HG03439 (cell line): ENCODE data around the gene C1QL1.
"Not testable (repeated sequence)": the region's sequence is repeated elsewhere in the genome, so short reads cannot be mapped to it uniquely, and the experiment has no call there.

Source experiments
- ATAC-seq: cut with Tn5 transposase; IDR thresholded peaks from one replicate; pipeline ENCODE4 v1.9.1; 2021; ENCODE audit warnings: mild to moderate bottlenecking, moderate library complexity; ENCODE audit not compliant: unreplicated experiment

Gene C1QL1

DNA sequence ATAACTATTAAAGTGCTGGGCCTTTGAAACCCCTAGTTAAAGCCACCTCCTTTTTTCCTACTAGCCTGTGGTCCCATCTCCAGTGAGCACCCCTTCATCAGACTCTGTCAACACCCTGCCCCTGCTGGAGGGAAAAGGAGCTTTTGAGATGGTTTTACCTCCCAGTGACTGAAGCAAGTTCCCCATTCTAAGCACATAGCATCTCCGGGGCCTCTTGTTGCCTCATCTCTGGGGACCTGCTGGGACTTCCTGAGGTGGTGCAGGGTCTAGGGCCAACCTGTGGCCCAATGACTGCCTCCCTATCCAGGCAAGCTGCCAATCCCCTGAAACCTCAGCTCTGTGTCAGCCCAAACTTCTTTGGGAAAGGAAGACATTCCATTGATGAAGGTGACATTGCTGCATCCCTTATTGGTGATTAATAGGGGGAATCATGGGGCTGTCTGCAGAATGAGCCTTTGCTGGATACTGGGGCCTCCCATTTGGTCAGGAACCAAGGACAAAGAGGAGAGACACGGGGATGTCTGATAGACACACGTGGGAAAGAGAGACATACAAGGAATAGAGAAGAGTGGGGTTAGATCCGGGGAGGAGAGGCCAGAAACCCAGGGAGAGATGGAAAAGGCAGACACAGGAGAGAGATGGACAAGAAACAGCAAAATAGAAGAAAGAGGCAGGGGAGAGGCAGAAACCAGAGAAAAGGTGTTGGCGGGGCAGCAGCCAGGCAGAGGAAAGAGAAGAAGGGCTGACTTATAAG, 2.4 kb downstream of the C1QL1 start:
- no peak for ATAC-seq

DNA sequence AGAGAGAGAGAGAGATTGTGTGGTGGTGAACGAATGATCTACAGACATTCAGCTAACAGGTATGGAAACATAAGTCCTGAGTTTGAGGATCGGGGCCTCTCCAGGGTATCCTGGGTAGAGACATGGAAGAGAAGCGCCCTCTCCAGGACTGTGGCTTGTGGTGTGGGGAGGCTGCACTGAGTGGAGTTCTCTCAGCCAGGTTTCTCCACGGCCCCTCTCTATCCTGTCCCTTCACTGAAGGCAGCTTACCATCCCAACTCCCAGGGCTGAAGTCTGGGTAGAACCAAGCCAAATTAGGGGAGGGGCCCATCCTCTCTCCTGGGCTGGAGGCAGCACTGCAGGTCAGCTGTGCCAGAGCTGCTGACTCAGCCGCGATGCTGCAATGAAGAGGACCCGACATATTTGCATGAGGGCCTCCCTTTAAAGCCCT, 6.2 kb downstream of the C1QL1 start:
- ATAC-seq, result no peak

DNA sequence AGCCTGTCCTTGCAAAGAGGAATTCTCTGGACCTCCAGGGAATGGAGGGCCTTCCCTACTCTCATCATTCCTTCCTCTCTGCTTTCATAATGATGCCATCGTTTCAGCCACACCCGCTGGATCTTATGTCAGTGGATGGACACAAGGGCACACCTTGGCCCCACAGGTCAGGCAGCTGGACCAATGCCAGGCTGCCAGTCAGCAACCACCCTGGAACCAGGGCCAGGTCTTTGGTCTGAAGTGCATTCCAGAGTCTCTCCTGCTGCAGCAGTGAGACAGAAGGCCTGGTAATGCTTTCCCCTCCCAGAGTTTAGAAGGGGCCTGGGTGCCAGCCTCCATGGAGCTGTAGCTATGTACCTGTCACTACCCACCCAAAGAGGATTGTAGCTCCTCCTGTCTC, 7.4 kb downstream of the C1QL1 start:
- ATAC-seq, result no peak

DNA sequence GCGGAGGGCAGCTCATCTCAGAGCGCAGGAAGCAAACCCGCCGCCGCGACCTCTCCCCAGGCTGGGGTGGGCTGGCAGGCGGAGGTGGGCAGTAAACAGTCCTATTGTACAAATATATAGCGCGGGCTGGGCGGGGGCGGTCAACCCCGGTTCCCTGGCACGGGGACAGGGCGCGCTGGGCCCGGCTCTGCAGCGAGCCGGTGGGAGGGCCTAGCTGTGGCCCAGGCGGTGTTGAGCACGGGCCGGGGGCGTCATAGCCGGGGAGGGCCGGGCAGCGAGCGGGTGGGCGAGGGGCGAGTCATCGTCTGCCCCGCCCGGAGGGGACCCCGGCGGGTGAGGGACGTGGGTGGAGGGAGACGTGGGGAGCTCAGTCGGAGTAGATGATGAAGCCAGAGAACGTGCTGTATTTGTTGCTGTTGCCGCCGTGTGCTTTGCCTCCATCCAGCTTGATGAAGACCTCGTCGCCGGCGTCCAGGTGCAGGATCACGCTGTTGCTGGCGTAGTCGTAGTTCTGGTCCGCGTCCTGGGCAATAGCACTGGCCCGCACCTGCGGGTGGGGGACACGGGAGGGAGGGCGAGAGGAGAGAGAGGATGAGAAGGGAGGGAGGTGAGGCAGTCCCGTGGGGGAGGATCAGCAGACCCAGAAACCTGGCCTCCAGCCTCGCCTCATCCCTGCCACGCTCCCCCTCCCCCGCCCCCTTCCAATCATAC, 8.1 kb downstream of the C1QL1 start:
- no peak for ATAC-seq

DNA sequence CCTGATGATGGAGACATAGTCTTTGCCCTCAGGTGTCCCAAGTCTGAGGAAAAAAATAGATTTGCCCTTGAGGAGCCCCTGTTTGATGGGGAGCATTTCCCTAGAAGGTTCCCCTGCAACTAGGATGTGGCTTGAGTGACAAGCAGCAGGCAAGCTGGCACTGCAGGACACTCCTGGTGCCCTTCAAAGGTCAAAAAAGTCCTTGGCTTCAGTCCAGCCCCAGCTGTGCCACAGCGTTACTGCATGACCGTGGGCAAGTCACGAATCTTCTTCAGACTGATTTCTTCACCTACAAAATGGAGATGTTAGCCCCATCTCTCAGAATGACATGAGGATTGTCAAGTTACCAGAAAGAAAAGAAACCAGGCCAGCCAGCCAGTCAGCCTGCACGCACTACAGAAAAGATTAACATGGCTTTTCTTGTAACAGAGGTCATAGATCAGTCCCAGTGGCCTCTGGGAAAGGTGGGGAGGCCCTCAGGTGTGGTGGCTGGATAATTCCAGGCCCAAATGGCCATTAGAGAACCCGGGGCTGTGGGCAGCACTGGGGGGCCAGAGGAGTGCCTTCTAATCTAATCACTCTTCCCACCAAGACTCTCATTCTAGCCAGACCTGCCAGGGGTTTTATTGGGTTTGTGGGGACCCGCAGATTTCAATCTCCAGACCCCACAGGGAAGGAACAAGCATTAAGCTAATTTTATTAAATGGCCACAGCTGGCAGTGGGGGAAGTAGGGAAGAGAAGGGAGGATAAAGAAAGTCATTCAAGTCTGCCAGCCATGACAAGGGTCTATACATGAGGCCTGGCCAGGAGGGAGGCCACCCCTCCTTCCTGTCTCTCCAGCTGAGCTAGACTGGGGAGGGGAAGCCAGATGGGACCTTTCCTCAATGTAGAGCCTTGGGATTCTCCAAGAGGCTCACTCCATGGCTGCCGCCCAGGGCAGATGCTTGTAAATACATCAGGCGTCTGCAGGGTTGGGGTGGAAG, 10.8 kb downstream of the C1QL1 start:
- no peak for ATAC-seq

DNA sequence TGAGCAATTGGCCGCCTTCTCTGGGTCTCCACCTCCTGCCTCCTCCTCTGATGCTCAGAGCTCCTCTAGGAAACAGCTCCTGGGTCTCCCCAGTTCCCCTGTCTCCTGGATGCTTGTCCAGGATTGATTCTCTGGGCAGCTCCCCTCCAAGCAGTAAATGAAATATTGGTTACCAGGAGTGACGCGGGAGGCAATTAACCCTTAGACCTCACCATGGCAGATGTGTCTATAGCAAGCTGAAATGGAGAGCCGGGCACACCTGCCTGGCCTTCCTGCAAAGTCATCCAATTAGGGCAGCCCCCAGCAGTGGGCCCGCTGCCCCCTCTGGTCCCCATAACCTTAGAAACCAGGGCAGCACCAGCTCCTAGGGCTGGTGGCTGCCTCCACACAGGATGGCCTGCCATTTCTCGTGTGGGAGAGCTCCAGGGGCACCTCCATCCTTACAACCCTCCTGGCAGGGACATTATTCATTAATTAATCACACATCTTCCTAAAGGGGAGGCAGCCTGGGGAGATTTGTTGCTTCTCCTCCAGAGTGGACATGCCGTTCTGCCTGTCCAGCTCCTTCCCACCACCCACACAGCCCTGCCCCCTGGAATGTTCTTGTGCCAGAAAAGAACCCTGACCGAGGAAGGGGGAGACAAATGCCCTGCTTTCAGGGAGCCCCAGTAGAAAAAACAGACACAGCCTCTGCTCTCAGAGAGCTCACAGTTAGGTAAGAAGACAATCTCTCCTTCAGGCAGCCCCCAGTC, 12.3 kb downstream of the C1QL1 start:
- ATAC-seq, result no peak

DNA sequence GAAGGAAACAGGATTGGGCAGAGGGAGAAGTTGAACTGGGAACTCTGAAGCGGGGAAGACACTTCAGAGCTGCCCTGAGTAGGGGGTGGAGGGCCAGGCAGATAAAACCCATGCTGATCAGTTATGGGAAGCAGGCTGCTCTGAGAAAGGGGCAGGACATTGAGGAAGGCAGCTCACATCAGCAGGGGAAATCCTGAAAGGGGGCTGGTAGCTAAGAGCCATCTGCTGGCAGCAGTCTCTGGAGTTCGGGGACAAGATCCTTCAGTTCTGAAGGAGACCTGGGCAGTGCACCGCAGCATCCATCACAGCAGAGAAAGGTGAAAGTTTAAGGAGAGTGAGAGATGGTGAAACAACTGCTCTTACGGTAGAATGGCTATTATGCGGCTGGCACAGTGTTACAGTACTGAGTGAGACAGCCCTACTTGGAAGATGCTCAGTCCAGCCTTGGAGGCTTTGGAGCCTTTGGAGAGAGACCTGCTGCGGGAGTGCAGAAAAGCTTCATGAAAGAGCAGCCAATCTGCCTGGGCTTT, 15.1 kb downstream of the C1QL1 start:
- ATAC-seq, result no peak

DNA sequence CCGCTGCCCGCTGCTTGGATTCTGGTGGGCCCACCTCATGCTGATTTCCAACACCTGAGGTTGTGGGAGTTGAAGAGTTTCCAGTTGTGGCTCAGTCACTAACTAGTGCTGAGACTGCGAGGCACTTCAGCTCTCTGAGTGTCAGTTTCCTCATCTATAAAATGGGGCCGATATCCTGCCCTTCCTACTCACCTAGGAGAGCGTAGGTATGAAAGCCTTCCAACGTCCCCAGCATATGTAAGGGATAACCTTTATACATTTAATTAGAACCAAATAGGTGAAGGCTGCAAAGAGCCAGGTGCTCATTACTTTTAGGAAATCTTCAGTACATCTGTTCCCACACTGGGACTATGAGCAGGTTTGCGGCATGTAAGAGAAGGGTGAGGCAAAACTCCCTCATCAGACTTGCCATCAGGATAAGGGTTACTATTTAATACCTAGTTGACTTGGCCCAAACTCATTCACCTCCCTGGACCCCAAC, 19.7 kb downstream of the C1QL1 start:
- ATAC-seq, result no peak

DNA sequence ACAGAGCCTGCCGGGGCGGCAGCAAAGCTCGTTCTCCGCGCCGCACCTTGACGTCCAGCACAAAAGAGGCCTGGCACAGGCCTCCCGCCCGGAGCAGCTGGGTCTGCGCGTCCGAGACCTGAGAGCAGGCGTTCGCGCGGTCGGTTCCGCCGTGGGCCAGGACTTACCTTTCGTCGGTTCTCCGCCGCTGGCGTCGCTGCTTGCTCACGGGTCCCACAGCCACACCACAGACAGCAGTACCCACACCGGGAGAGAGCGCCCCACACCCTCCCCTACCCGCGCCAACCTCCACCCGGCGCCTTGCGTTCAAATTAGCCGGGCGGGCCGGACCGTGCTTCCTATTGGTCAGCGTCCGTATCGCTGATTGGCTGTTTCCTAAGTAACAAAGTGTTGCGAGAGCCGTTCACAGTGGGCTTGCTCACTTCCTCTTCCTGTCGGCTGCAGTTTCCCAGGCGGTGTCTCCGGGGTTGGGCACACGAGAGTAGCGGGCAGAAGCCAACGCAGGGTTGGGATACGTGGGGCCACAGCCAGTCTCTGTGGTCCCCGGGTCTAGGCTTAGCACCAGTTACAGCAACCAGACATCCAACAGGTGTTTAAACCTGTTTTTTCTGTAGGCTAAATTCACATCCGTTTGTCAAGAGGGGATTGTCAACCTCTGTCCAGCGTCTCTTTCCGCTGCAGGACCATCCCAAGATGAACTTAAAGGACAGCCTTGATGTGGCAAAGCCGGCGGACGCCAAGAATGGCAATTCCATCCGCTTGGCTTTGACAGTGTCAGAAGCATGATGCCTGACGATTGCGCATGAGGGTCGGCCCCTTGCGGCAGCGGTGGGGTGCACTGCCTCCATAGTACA, 20.4 kb downstream of the C1QL1 start, which contains the start of gene KIF18B:
Gene KIF18B, minus strand, starts transcription at position 313 of the 854 bp plus-strand sequence. CDS start 11,429 bp downstream, outside the sequence.
- ATAC-seq, result peak; percentile 96

DNA sequence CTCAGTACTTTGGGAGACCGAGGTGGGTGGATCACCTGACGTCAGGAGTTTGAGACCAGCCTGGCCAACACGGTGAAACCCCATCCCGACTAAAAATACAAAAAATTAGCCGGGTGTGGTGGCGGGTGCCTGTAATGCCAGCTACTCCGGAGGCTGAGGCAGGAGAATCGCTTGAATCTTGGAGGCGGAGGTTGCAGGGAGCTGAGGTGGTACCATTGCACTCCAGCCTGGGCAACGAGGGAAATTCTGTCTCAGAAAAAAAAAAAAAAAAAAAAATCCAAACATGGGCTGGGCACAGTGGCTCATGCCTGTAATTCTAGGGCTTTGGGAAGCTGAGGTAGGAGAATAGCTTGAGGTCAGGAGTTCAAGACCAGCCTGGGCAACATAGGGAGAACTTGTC, 22.5 kb downstream of the C1QL1 start:
- not testable (repeated sequence) for ATAC-seq

DNA sequence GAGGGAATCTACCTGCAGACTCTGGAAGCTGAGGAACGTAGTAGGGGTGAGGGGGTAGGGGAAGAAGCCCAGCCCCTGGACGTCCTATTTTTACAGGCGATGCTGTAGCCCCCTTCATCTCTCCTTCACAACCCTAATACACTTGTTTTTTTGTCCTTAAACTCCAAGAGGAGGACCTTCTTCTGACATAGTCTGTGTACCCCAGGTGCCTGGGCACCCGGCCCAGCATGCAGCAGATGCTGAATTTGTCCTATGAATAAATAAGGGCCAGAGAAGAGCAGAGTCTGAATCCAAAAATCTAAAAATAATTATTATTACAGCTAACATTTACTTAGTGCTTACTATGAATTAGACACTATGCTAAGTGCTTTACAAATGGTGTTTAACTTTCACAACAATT, 25.6 kb downstream of the C1QL1 start:
- no peak for ATAC-seq

DNA sequence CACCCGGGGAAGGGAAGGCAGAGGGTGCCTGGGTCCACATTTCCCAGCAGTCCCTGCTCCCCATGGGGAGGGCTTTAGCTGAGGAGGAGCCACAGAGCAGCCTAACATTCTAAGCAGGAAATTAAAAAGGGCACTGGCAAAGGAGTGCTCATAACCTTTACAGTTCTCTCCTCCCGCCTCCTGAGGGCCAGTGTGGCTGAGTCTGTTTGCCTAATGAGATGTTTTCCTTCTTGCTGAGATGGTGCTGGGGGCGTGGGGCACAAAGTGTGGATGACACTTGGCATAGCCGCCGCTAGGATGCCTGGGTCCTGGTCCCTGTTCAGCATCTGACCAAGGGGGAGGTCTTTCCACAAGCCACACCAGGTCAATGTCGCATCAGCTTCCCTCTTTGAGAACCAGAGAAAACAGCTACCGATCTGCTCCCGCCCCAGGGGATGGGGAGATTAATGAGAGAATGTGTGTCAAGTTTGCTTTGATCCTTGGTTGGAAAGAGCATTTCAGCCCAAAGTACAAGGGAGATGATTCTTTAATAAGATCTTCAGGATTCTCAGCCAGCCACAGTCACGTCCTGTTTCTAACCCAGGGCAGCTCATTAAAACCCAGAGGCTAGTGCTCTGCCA, 26.3 kb downstream of the C1QL1 start:
- ATAC-seq, result no peak

DNA sequence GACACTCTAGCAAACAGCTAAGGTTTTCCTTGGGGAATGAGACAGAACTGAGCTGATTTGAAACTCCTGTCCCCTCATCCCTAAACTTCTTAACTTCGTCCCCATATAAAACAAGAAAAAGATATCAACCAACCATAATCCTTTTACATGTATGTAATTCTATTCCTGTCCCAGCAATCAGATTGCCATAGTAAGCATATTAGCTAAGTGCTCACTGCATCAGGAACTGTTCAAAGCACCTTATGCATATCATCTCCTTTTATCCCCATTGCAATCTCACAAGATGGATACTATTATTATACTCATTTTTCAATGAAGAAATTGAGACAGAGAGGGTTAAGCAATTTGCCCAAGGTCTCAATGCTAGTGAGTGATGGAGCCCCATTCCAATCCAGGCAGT, 27.3 kb downstream of the C1QL1 start:
- ATAC-seq, result no peak

DNA sequence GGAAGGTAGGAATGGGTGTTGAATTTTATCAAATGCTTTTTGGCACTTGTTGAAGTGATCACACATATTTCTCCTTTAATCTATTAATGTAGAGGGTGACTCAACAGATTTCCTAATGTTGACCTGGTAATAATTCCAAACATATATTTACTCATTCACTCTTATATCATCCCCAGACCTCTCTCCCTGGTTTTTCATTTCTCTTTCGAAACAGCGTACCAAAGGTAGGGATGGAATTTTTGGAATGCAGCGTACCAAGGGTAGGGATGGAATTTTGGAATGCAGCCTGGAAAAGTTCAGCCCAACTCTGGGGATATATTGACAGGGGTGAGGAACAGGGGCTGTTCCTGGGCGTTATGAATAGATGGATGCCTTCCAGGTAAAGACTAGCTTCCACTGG, 27.8 kb downstream of the C1QL1 start:
- no peak for ATAC-seq

DNA sequence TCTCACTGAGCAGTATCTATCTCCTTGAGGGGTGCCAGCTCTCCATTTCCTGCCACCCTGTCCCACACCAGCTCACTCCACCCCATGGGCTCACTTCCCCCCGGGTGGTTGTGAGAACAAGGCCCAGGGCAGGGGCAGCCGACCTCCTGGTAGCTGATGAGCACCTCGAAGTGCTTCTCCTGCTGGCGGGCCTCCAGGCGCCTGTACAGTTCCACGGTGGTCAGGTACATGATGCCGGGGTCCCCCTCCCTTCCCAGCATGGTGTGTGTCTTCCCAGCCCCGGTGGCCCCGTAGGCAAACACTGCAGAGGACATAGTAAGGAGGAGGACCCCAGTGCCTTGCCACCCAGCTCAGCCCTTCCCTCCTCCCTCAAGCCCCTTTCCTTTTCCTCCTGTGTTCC, 33.0 kb downstream of the C1QL1 start:
- no peak for ATAC-seq

DNA sequence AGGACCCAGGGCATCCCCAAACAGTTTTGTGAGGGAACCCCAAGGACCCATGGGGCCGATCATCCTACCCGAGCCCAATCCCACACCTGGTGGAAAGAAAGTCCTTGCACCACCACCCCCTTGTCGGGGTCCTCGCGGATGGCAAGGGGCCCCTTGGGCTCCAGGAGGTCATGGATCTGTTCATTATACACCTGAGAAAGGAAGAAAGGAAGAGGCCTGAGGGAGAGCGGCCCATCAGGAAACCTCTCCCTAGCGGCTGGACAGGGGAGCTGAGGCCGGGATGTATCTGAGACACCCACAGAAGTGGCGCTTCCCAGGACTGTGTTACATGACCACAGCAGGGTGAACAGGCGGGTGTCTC, 33.4 kb downstream of the C1QL1 start:
- no peak for ATAC-seq

DNA sequence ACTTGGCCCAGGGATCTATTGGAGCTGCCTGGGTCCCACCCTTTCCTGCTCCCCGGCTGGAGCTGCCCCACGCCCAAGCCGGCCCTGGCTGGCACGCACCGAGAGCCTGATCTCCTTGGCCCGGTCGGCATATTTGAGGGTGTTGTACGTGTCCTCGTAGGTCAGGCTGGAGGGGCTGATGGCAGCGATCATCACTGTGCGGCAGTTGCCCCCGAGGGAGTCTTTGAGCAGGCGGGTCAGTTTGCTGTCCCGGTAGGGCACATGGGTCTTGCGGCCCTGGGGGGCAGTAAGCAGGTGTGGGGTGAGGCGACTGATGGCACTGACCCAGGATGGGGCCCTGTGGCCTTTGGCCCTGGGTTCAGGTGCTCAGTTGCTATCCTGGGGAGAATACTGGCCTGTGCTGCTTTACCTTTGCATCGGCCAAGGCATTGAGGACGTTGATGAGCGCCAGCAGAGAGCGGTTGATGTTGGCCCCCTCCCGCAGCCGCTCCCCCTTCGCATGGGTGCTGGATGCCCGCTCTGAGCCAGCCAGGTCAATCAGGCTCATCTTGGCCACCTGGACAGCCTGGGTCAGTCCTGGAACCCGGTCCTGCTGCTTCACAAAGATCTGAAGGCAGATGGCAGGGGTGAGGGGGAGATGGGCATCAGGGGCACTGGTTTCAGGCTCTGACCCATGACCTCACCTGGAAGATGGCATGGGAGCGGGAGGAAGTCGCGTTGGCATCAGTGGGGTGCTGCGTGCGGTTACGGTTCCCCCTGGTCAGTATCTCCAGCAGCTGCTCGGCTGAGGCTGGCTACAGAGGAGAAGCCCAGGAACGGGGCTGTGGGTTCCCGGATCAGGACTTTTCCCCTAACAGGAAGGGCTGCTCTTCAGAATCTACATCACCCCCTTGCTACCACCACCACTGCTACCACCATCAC, 34.0 kb downstream of the C1QL1 start:
- ATAC-seq, result no peak

DNA sequence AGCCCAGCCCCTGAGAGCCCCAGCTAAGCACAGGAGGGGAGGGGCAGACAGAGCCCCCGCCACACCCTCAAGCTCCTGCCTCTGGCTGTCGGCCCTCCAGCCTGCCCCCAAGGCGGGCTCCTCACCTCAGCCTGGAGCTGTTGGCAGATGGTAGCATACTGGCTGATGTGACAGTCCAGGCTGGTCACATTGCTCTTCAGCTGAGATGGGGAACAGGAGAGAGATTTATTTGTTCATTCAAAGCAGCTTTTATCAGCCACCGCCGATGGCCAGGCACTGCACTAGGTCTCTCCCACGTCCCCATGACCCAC, 35.4 kb downstream of the C1QL1 start:
- no peak for ATAC-seq
